Osteocyte (in vitro differentiated cells): ENCODE measurements around the gene IL17RA. TPM values are rescaled to one million over a fixed set of nuclear protein-coding genes. Genes with fewer than 3 reads are reported as not detected.

Experiments
- DNase-seq: peaks from one replicate; pipeline ENCODE4 v3.0.0; 2021; ENCODE audit warnings: mixed read lengths; ENCODE audit not compliant: unreplicated experiment; ENCODE audit errors: extremely low spot score
- H3K27ac Mint-ChIP-seq: one replicate; pipeline ENCODE4 v1.8.0; 2021; ENCODE audit warnings: mild to moderate bottlenecking, mixed read lengths; ENCODE audit not compliant: unreplicated experiment
- H3K27me3 Mint-ChIP-seq: one replicate; pipeline ENCODE4 v1.8.0; 2021; ENCODE audit warnings: mixed read lengths; ENCODE audit not compliant: unreplicated experiment
- H3K36me3 Mint-ChIP-seq: one replicate; pipeline ENCODE4 v1.8.0; 2021; ENCODE audit warnings: mixed read lengths; ENCODE audit not compliant: unreplicated experiment
- H3K4me1 Mint-ChIP-seq: one replicate; pipeline ENCODE4 v1.8.0; 2021; ENCODE audit warnings: mixed read lengths; ENCODE audit not compliant: unreplicated experiment
- H3K4me3 Mint-ChIP-seq: one replicate; pipeline ENCODE4 v1.8.0; 2021; ENCODE audit warnings: mild to moderate bottlenecking, moderate library complexity, mixed read lengths; ENCODE audit not compliant: unreplicated experiment
- H3K9me3 Mint-ChIP-seq: one replicate; pipeline ENCODE4 v1.8.0; 2021; ENCODE audit warnings: mixed read lengths; ENCODE audit not compliant: unreplicated experiment
- total RNA-seq: library from RNA; stranded (reverse); gene quantifications from 2 replicates; pipeline ENCODE4 v1.2.1, GENCODE V29; 2021
- TF ChIP-seq, protein P1 (sequence below): fragments of 200-600 bp; sonication (generic); IDR thresholded peaks from 2 replicates; pipeline ENCODE4 v1.5.0; 2021; ENCODE audit warnings: antibody characterized with exemption, mild to moderate bottlenecking, moderate library complexity

Gene IL17RA
- total RNA-seq, 1 donor from 2014 or later, result 12.1 TPM

GRCh38 chr22:17110791-17111550 lies 26.2 kb downstream of the IL17RA start:
- peaks cover 5% of the 10 kb centered on the region for H3K36me3 Mint-ChIP-seq
- no peak overlapping the region for H3K4me3 Mint-ChIP-seq
- no peaks in the 10 kb centered on the region for H3K9me3 Mint-ChIP-seq
- H3K27me3 Mint-ChIP-seq, result no peaks in the 10 kb centered on the region
- DNase-seq, result no peak
- H3K27ac Mint-ChIP-seq, result no peak overlapping the region
- H3K4me1 Mint-ChIP-seq, result no peaks in the 10 kb centered on the region
- TF ChIP-seq, protein P1, sequence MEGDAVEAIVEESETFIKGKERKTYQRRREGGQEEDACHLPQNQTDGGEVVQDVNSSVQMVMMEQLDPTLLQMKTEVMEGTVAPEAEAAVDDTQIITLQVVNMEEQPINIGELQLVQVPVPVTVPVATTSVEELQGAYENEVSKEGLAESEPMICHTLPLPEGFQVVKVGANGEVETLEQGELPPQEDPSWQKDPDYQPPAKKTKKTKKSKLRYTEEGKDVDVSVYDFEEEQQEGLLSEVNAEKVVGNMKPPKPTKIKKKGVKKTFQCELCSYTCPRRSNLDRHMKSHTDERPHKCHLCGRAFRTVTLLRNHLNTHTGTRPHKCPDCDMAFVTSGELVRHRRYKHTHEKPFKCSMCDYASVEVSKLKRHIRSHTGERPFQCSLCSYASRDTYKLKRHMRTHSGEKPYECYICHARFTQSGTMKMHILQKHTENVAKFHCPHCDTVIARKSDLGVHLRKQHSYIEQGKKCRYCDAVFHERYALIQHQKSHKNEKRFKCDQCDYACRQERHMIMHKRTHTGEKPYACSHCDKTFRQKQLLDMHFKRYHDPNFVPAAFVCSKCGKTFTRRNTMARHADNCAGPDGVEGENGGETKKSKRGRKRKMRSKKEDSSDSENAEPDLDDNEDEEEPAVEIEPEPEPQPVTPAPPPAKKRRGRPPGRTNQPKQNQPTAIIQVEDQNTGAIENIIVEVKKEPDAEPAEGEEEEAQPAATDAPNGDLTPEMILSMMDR, result no peak

GRCh38 chr22:17112491-17113042 lies 27.8 kb downstream of the IL17RA start:
- no peak overlapping the region for H3K27ac Mint-ChIP-seq
- peaks cover 3% of the 10 kb centered on the region for H3K27me3 Mint-ChIP-seq
- H3K4me1 Mint-ChIP-seq, result no peaks in the 10 kb centered on the region
- DNase-seq, result no peak
- no peaks in the 10 kb centered on the region for H3K9me3 Mint-ChIP-seq
- no peak overlapping the region for H3K4me3 Mint-ChIP-seq
- TF ChIP-seq, protein P1, result no peak
- H3K36me3 Mint-ChIP-seq, result peaks cover 5% of the 10 kb centered on the region

DNA sequence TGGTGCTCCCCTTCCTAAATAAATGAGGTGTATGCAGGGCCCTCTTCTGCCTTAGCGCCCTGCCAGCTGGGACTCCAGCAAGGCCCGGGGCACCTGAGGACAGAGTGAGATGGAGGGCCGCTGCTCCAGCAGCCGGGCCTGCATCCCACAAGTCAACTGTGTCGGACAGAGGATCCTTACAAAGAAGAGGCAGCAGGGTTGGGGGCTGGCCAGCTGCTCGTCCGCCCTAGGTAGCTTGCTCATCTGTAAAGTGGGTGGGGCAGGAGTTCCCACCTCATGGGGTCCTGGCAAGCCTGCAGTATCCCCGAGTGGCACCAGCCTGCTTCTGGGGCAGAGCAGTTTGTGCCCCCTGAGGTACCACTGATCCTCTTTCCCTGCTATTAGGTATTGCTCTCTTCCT lies 28.8 kb downstream of the IL17RA start:
- TF ChIP-seq, protein P1, result no peak
- peaks cover 11% of the 10 kb centered on the region for H3K27me3 Mint-ChIP-seq
- peaks cover 3% of the 10 kb centered on the region for H3K36me3 Mint-ChIP-seq
- H3K4me1 Mint-ChIP-seq, result no peaks in the 10 kb centered on the region
- DNase-seq, result no peak
- no peak overlapping the region for H3K4me3 Mint-ChIP-seq
- H3K9me3 Mint-ChIP-seq, result no peaks in the 10 kb centered on the region
- H3K27ac Mint-ChIP-seq, result no peak overlapping the region

DNA sequence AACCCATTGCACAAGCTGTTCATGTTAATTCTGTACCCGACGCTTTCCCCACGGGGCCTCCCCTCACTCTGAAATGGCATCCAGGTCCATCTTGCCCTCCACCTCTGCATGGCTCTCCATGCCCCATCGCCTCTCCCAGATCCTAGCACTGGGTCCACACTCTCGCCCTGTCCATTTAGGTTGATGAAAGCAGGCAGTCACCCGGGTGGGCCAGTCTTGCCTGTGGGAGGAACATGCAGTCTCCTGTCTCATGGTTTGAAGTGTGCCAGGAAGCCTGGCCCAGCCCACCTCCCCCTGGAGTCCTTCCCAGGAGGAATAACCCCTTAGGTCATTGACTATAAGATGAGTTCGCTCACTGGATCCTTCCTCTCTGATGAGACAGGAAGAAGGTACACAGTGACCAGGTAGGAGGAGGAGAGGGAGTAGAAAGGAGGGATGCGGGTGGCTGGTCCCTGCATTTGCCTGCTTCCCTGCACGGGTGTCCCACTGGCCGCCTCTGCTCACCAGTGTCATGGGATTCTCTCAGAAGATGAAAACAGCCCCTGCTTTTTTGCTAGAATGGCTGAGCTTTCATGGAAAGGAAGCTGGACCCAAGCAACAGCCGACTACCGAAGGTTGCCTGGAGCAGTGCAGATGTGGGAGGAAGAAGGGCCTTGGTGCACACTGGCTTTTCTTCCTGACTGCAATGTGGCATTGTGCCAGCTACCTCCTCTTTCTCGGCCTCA lies 29.5 kb downstream of the IL17RA start:
- no peak for DNase-seq
- Mint-ChIP-seq H3K4me3 (no peak overlapping the region), H3K27me3 (peaks cover 16% of the 10 kb centered on the region), H3K4me1 (no peaks in the 10 kb centered on the region), H3K27ac (no peak overlapping the region), H3K36me3 (peaks cover 3% of the 10 kb centered on the region), H3K9me3 (no peaks in the 10 kb centered on the region)
- TF ChIP-seq, protein P1, result no peak

GRCh38 chr22:17114898-17115235 lies 30.1 kb downstream of the IL17RA start:
- DNase-seq, result no peak
- peaks cover 1% of the 10 kb centered on the region for H3K36me3 Mint-ChIP-seq
- H3K27me3 Mint-ChIP-seq, result peaks cover 16% of the 10 kb centered on the region
- H3K27ac Mint-ChIP-seq, result no peak overlapping the region
- H3K9me3 Mint-ChIP-seq, result no peaks in the 10 kb centered on the region
- H3K4me1 Mint-ChIP-seq, result no peaks in the 10 kb centered on the region
- TF ChIP-seq, protein P1, result no peak
- H3K4me3 Mint-ChIP-seq, result no peak overlapping the region
